Stimulated activated CD4-positive, alpha-beta T cell treated with anti-CD3 and anti-CD28 coated beads, Interleukin-1b, Interleukin-23, amount 100 ng/mL, for 4 hours (primary cell): Measurements from ENCODE around the gene KIF18B.
"Not testable (repeated sequence)": the region's sequence is repeated elsewhere in the genome, so short reads cannot be mapped to it uniquely, and the experiment has no call there.

Experiments used
- DNase-seq, 2 donors: peaks; one replicate each; pipeline ENCODE4 v3.0.0-alpha.2; 2020; ENCODE audit warnings: low read depth in 2 of 2

Gene KIF18B

GRCh38 chr17:44969144-44969780 lies 21.7 kb upstream of the KIF18B start:
- DNase-seq = no peak

GRCh38 chr17:44968225-44969143 lies 20.9 kb upstream of the KIF18B start, which contains the start of gene C1QL1:
Gene C1QL1 (minus strand): TSS chr17:44968303. CDS start chr17:44968048, 255 bp downstream.
- DNase-seq = peak; percentile 82 to 93

- no peak for DNase-seq
Observed at GRCh38 chr17:44967907-44968224, 20.3 kb upstream of the KIF18B start.

GRCh38 chr17:44967026-44967906 lies 19.7 kb upstream of the KIF18B start:
- DNase-seq = no peak

- DNase-seq = no peak
Observed at GRCh38 chr17:44966348-44967025, 18.9 kb upstream of the KIF18B start.

- no peak for DNase-seq
Observed at GRCh38 chr17:44965481-44966234, 18.1 kb upstream of the KIF18B start.

GRCh38 chr17:44961921-44962350 lies 14.4 kb upstream of the KIF18B start:
- DNase-seq = no peak

GRCh38 chr17:44960691-44961090 lies 13.1 kb upstream of the KIF18B start:
- no peak for DNase-seq

GRCh38 chr17:44959821-44960531 lies 12.4 kb upstream of the KIF18B start:
- peak in 1 of 2 donors; percentile 38 for DNase-seq

- no peak for DNase-seq
Observed at GRCh38 chr17:44956998-44957981, 9.7 kb upstream of the KIF18B start.

GRCh38 chr17:44955674-44956425 lies 8.3 kb upstream of the KIF18B start:
- no peak for DNase-seq

- DNase-seq = no peak
Observed at GRCh38 chr17:44952946-44953475, 5.4 kb upstream of the KIF18B start.

GRCh38 chr17:44948315-44948795 lies 782 bp upstream of the KIF18B start:
- DNase-seq = no peak

GRCh38 chr17:44945652-44946051 lies 1.9 kb downstream of the KIF18B start:
- DNase-seq = not testable (repeated sequence)

- DNase-seq = no peak
Observed at GRCh38 chr17:44942456-44942855, 5.1 kb downstream of the KIF18B start.

- DNase-seq = no peak
Observed at GRCh38 chr17:44941712-44942331, 5.8 kb downstream of the KIF18B start.

GRCh38 chr17:44940768-44941167 lies 6.8 kb downstream of the KIF18B start:
- DNase-seq = no peak
